Measurements from ENCODE around the gene JKAMP.

JKAMP gene

DNA sequence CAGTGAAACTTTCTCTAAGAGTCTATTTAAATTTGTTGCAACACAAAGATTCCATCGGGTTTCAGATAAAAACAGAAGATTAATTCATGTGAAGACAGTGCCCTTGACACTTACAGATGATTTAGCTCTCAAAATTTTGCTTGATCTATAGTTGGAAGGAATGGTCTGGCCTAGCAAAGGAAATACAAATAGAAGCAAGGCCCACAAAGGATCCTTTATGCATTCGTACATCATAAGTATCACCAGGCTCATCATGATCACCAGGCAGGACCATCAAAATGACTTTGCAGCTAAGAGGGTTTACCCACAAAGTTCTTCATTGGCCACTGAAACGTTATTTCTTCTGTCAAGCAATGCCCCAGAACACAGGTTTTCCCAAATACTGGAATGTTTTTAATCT, 24.8 kb downstream of the JKAMP start:
- DNase-seq (ENCODE audit: low read depth), result no peak
- TF ChIP-seq, protein P1, sequence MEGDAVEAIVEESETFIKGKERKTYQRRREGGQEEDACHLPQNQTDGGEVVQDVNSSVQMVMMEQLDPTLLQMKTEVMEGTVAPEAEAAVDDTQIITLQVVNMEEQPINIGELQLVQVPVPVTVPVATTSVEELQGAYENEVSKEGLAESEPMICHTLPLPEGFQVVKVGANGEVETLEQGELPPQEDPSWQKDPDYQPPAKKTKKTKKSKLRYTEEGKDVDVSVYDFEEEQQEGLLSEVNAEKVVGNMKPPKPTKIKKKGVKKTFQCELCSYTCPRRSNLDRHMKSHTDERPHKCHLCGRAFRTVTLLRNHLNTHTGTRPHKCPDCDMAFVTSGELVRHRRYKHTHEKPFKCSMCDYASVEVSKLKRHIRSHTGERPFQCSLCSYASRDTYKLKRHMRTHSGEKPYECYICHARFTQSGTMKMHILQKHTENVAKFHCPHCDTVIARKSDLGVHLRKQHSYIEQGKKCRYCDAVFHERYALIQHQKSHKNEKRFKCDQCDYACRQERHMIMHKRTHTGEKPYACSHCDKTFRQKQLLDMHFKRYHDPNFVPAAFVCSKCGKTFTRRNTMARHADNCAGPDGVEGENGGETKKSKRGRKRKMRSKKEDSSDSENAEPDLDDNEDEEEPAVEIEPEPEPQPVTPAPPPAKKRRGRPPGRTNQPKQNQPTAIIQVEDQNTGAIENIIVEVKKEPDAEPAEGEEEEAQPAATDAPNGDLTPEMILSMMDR (IDR thresholded peaks at IDR 0.05; ENCODE audit: control insufficient read depth, insufficient read depth, low read depth, low read length, missing control alignments), result no peak
- H3K4me3 ChIP-seq (ENCODE audit: control insufficient read depth, low read depth, low read length), result no peak overlapping the region

DNA sequence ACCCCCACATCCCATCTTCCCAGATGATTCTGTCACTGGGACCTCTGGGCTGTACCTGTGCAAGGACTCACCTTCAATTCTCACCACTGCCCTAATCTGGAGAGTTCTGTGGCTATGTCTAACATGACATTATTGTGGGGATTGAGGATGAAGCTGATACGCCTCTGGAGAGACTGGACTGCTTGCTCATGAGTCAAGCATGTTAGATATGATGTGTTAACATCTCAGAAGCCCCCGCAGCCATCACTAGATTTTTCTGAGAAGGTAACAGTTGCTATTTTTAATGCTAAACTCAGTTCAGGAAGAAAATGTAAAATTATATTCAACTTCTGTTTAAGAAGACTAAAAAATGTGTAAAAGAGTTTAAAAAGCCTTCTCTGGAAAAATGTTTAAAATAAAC, 25.7 kb downstream of the JKAMP start:
- TF ChIP-seq, protein P1 (IDR thresholded peaks at IDR 0.05; ENCODE audit: control insufficient read depth, insufficient read depth, low read depth, low read length, missing control alignments), result no peak

DNA sequence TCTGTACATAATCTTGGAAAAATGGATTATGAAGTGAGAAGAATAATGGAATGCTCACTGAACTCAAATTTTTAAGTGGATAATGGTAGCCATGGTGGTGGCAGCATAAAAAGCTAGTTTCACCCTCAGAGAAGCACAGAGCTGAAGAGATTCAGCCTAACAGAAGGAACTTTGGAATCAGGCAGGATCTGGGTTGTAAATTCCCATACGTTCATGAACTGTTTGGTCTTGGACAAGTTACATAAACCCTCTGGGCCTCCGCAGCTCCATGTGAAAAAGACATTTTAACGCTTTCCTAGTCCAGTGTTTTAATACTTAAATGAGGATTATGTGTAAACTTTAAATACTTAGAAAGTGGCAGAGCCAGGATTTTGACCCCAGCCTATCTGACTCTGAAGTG, 26.6 kb downstream of the JKAMP start:
- TF ChIP-seq, protein P1 (IDR thresholded peaks at IDR 0.05; ENCODE audit: control insufficient read depth, insufficient read depth, low read depth, low read length, missing control alignments), result no peak
- no peak for DNase-seq (ENCODE audit: low read depth)
- no peak overlapping the region for H3K4me3 ChIP-seq (ENCODE audit: control insufficient read depth, low read depth, low read length)

More for the DNA sequence above, 25.7 kb downstream of the JKAMP start:
- no peak overlapping the region for H3K4me3 ChIP-seq (ENCODE audit: control insufficient read depth, low read depth, low read length)
- DNase-seq (ENCODE audit: low read depth), result no peak

DNA sequence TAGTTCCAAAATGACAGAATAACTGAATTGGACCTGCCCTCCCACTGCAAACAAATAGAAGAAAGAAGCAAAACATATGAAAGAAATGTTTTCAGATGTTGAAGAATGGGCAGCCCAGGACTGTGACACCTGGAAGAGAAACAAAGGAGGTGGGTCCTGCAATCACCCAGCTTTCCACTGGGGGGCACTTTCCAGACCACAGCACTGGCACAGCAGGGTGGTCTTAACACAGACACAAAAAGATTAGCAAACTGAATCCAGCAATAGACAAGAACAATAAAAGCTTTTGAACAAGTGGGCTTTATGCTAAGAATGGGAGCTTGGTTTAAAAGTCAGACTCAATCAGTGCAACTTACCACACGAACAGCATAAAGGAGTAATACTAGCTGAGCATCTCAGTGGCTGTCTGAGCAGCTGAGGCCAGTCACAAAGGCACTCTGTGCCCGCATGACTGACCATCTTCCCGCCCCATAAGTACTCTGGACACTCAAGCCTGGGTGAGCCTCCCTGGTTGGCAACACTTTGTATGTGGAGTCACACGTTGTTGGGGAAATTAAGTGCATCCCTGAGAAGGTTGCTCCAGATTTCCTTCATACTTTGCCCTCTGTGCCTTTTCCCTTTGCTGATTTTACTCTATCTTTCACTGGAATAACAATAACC, 27.7 kb downstream of the JKAMP start:
- TF ChIP-seq, protein P1 (IDR thresholded peaks at IDR 0.05; ENCODE audit: control insufficient read depth, insufficient read depth, low read depth, low read length, missing control alignments), result peak; percentile 48
- no peak overlapping the region for H3K4me3 ChIP-seq (ENCODE audit: control insufficient read depth, low read depth, low read length)
- no peak for DNase-seq (ENCODE audit: low read depth)

DNA sequence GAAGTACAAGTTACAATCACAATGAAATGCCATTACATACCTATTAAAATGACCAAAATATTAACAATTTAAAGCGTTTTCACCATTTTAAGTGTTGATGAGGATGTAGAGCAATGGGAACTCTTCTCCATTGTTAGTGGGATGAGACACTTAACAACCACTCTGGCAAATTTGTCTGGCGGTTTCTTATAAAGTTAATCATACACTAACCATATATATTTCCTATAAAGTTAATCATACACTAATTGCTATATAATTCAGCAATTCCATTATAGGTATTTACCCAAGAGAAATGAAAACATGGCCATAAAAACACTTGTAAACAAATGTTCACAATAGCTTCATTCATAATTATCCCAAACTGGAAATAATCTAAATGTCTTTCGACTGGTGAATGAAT, 35.9 kb downstream of the JKAMP start:
- no peak overlapping the region for H3K4me3 ChIP-seq (ENCODE audit: control insufficient read depth, low read depth, low read length)
- no peak for DNase-seq (ENCODE audit: low read depth)
- TF ChIP-seq, protein P1 (IDR thresholded peaks at IDR 0.05; ENCODE audit: control insufficient read depth, insufficient read depth, low read depth, low read length, missing control alignments), result no peak

DNA sequence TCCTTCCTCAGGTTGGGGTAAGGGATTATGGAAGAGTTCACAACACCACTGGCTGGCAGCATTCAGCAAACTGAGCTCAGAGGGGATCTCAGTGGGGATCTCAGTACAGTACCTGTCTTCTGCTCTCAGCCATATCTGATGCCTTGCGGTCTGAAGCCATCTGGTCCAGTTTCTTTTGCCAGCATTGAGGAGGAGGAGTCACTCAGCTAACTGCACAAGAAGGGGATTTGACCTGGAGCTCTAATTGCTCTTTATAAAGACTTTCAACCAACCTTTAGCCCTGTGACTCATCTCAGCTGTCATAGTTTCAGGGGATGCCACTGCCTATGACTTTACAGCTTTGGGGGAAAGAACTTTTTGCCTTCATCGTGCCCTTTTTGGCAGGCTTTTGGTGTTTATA, 44.9 kb downstream of the JKAMP start:
- no peak overlapping the region for H3K4me3 ChIP-seq (ENCODE audit: control insufficient read depth, low read depth, low read length)
- DNase-seq (ENCODE audit: low read depth), result no peak
- TF ChIP-seq, protein P1 (IDR thresholded peaks at IDR 0.05; ENCODE audit: control insufficient read depth, insufficient read depth, low read depth, low read length, missing control alignments), result no peak

Data from AG09309 (cell line).